HepG2 (cell line): Measurements from ENCODE around the gene UCN. TPM values are rescaled to one million over a fixed set of nuclear protein-coding genes. Genes with fewer than 3 reads are reported as not detected.

Experiments used
- FOXO1 ChIP-seq: sonication (generic); formaldehyde crosslinking; IDR thresholded peaks from 2 replicates; pipeline ENCODE4 v1.4.0; 2020; ENCODE audit warnings: missing genetic modification reagents
- HIVEP1 ChIP-seq: sonication (generic); formaldehyde crosslinking; IDR thresholded peaks from 2 replicates; pipeline ENCODE4 v1.4.0; 2020; ENCODE audit warnings: mild to moderate bottlenecking, missing genetic modification reagents
- JUND ChIP-seq: sonication (generic); formaldehyde crosslinking; IDR thresholded peaks from 2 replicates; pipeline ENCODE4 v1.8.0; 2022; ENCODE audit warnings: mild to moderate bottlenecking, missing genetic modification reagents
- KMT2A ChIP-seq: sonication (generic); formaldehyde crosslinking; IDR thresholded peaks from 2 replicates; pipeline ENCODE4 v1.4.0; 2020; ENCODE audit warnings: missing genetic modification reagents
- MYNN ChIP-seq: sonication (generic); formaldehyde crosslinking; IDR thresholded peaks from 2 replicates; pipeline ENCODE4 v1.4.0; 2020; ENCODE audit warnings: mild to moderate bottlenecking, low read depth, missing genetic modification reagents
- PHF8 ChIP-seq: sonication (generic); formaldehyde crosslinking; IDR thresholded peaks from 2 replicates; pipeline ENCODE4 v1.5.0; 2020; ENCODE audit warnings: missing genetic modification reagents
- RBM22 ChIP-seq: fragments of 200-400 bp; formaldehyde crosslinking; optimal IDR thresholded peaks from 2 replicates; pipeline ENCODE3; 2017; ENCODE audit warnings: mild to moderate bottlenecking, low read length, moderate library complexity
- SP140L ChIP-seq: sonication (generic); formaldehyde crosslinking; IDR thresholded peaks from 2 replicates; pipeline ENCODE4 v1.4.0; 2020; ENCODE audit warnings: missing genetic modification reagents, borderline replicate concordance
- TEAD3 ChIP-seq: optimal IDR thresholded peaks from 2 replicates; pipeline ENCODE3; 2016; ENCODE audit warnings: borderline replicate concordance
- ZBTB20 ChIP-seq: sonication (generic); formaldehyde crosslinking; IDR thresholded peaks from 2 replicates; pipeline ENCODE4 v1.8.1; 2023; ENCODE audit warnings: missing genetic modification reagents, low read depth, mild to moderate bottlenecking, borderline replicate concordance
- ZNF367 ChIP-seq: sonication (generic); formaldehyde crosslinking; IDR thresholded peaks from 2 replicates; pipeline ENCODE4 v1.4.0; 2020; ENCODE audit warnings: missing genetic modification reagents, borderline replicate concordance
- ZNF652 ChIP-seq: IDR thresholded peaks from 2 replicates; pipeline ENCODE4 v1.6.1; 2016; ENCODE audit warnings: low read depth, borderline replicate concordance
- ZNF749 ChIP-seq: sonication (generic); formaldehyde crosslinking; IDR thresholded peaks from 2 replicates; pipeline ENCODE4 v1.8.0; 2022; ENCODE audit warnings: mild to moderate bottlenecking, missing genetic modification reagents, moderate library complexity, borderline replicate concordance
- ZNF768 ChIP-seq: sonication (generic); formaldehyde crosslinking; IDR thresholded peaks from 2 replicates; pipeline ENCODE4 v1.4.0; 2020; ENCODE audit warnings: missing genetic modification reagents
- ZNF782 ChIP-seq: sonication (generic); formaldehyde crosslinking; IDR thresholded peaks from 2 replicates; pipeline ENCODE4 v1.4.0; 2020; ENCODE audit warnings: missing genetic modification reagents, mild to moderate bottlenecking, borderline replicate concordance
- ZSCAN12 ChIP-seq: sonication (generic); formaldehyde crosslinking; IDR thresholded peaks from 2 replicates; pipeline ENCODE4 v1.9.0; 2021; ENCODE audit warnings: mild to moderate bottlenecking, missing genetic modification reagents
- polyA plus RNA-seq, 8 experiments: library from polyadenylated mRNA; depleted of rRNA in 3 of 8; stranded (reverse) in 7 of 8; unstranded in 1 of 8; fragments of >200 nt; fragmentation: Illumina TruSeq in 4 of 8; extraction: Trizol in 4 of 8; gene quantifications; 2 replicates each; pipeline versions ENCODE4 v1.2.1 to v1.2.3, GENCODE V29; 2011 to 2016; ENCODE audit warnings: low read depth in 4 of 8, missing spikeins in 1 of 8, mixed read lengths in 1 of 8; ENCODE audit not compliant: insufficient read depth in 1 of 8
- total RNA-seq, 5 experiments: library from RNA; depleted of rRNA; stranded (reverse); fragments of >200 nt; fragmentation: Illumina TruSeq; extraction: Trizol; gene quantifications; 2 replicates each; pipeline ENCODE4 v1.2.3, GENCODE V29; 2016; ENCODE audit warnings: low read depth in 1 of 5
- TF ChIP-seq, protein P1 (sequence below): sonication (generic); formaldehyde crosslinking; IDR thresholded peaks from 2 replicates; pipeline ENCODE4 v1.4.0; 2020; ENCODE audit warnings: missing genetic modification reagents
- TF ChIP-seq, protein P2 (sequence below): IDR thresholded peaks from 2 replicates; pipeline ENCODE4 v1.4.0; 2020; ENCODE audit warnings: mild to moderate bottlenecking, missing genetic modification reagents
- TF ChIP-seq, protein P3 (sequence below): IDR thresholded peaks from 2 replicates; pipeline ENCODE4 v1.6.1; 2016; ENCODE audit warnings: low read depth, missing genetic modification reagents, missing compliant biosample characterization
- TF ChIP-seq, protein P4 (sequence below): sonication (generic); formaldehyde crosslinking; IDR thresholded peaks from 2 replicates; pipeline ENCODE4 v1.5.1; 2020; ENCODE audit warnings: missing genetic modification reagents, mild to moderate bottlenecking, borderline replicate concordance

Gene UCN
- total and polyA plus RNA-seq, 2 of the 13 experiments (the other 11 are each of a cell fraction or from before 2014, with no cell fraction given), result 1.2 to 2.3 TPM

DNA sequence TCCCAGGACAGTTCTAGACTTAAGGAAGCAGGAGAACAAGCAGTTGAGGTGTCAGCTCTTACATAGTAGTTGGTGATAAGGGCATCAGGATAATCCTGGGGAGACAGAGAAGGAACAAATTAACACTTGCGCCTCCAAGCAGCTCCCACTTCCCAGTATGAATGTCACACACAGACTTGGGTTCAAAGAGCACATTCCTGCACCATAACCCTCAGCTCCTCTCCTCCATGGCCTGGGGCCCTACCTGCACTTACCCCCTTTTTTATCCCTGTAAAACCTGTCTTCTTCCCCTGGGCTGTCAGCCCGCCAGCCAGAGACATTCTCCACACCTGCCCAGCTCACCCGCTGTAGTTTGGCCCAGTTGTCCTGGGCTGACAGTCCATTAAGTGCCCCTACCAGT lies 3.9 kb upstream of the UCN start (continued):
- TF ChIP-seq, protein P1, sequence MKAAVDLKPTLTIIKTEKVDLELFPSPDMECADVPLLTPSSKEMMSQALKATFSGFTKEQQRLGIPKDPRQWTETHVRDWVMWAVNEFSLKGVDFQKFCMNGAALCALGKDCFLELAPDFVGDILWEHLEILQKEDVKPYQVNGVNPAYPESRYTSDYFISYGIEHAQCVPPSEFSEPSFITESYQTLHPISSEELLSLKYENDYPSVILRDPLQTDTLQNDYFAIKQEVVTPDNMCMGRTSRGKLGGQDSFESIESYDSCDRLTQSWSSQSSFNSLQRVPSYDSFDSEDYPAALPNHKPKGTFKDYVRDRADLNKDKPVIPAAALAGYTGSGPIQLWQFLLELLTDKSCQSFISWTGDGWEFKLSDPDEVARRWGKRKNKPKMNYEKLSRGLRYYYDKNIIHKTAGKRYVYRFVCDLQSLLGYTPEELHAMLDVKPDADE, result no peak
- TF ChIP-seq ZNF782 (CRISPR knock-in tag), result no peak
- TF ChIP-seq, protein P2, sequence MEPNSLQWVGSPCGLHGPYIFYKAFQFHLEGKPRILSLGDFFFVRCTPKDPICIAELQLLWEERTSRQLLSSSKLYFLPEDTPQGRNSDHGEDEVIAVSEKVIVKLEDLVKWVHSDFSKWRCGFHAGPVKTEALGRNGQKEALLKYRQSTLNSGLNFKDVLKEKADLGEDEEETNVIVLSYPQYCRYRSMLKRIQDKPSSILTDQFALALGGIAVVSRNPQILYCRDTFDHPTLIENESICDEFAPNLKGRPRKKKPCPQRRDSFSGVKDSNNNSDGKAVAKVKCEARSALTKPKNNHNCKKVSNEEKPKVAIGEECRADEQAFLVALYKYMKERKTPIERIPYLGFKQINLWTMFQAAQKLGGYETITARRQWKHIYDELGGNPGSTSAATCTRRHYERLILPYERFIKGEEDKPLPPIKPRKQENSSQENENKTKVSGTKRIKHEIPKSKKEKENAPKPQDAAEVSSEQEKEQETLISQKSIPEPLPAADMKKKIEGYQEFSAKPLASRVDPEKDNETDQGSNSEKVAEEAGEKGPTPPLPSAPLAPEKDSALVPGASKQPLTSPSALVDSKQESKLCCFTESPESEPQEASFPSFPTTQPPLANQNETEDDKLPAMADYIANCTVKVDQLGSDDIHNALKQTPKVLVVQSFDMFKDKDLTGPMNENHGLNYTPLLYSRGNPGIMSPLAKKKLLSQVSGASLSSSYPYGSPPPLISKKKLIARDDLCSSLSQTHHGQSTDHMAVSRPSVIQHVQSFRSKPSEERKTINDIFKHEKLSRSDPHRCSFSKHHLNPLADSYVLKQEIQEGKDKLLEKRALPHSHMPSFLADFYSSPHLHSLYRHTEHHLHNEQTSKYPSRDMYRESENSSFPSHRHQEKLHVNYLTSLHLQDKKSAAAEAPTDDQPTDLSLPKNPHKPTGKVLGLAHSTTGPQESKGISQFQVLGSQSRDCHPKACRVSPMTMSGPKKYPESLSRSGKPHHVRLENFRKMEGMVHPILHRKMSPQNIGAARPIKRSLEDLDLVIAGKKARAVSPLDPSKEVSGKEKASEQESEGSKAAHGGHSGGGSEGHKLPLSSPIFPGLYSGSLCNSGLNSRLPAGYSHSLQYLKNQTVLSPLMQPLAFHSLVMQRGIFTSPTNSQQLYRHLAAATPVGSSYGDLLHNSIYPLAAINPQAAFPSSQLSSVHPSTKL (CRISPR knock-in tag), result 0 out of 2 replicates have a peak, but pooled peaks have one; percentile 13
- TF ChIP-seq JUND, result no peak
- TF ChIP-seq, protein P3, sequence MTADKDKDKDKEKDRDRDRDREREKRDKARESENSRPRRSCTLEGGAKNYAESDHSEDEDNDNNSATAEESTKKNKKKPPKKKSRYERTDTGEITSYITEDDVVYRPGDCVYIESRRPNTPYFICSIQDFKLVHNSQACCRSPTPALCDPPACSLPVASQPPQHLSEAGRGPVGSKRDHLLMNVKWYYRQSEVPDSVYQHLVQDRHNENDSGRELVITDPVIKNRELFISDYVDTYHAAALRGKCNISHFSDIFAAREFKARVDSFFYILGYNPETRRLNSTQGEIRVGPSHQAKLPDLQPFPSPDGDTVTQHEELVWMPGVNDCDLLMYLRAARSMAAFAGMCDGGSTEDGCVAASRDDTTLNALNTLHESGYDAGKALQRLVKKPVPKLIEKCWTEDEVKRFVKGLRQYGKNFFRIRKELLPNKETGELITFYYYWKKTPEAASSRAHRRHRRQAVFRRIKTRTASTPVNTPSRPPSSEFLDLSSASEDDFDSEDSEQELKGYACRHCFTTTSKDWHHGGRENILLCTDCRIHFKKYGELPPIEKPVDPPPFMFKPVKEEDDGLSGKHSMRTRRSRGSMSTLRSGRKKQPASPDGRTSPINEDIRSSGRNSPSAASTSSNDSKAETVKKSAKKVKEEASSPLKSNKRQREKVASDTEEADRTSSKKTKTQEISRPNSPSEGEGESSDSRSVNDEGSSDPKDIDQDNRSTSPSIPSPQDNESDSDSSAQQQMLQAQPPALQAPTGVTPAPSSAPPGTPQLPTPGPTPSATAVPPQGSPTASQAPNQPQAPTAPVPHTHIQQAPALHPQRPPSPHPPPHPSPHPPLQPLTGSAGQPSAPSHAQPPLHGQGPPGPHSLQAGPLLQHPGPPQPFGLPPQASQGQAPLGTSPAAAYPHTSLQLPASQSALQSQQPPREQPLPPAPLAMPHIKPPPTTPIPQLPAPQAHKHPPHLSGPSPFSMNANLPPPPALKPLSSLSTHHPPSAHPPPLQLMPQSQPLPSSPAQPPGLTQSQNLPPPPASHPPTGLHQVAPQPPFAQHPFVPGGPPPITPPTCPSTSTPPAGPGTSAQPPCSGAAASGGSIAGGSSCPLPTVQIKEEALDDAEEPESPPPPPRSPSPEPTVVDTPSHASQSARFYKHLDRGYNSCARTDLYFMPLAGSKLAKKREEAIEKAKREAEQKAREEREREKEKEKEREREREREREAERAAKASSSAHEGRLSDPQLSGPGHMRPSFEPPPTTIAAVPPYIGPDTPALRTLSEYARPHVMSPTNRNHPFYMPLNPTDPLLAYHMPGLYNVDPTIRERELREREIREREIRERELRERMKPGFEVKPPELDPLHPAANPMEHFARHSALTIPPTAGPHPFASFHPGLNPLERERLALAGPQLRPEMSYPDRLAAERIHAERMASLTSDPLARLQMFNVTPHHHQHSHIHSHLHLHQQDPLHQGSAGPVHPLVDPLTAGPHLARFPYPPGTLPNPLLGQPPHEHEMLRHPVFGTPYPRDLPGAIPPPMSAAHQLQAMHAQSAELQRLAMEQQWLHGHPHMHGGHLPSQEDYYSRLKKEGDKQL, result no peak
- TF ChIP-seq ZBTB20 (CRISPR knock-in tag), result no peak
- TF ChIP-seq, protein P4, sequence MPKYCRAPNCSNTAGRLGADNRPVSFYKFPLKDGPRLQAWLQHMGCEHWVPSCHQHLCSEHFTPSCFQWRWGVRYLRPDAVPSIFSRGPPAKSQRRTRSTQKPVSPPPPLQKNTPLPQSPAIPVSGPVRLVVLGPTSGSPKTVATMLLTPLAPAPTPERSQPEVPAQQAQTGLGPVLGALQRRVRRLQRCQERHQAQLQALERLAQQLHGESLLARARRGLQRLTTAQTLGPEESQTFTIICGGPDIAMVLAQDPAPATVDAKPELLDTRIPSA (CRISPR knock-in tag), result no peak
- TF ChIP-seq FOXO1 (CRISPR knock-in tag), result no peak
- no peak for TF ChIP-seq ZNF768 (CRISPR knock-in tag)
- TF ChIP-seq HIVEP1, result no peak
- no peak for TF ChIP-seq PHF8 (CRISPR knock-in tag)
- peak; percentile 36 for TF ChIP-seq RBM22
- no peak for TF ChIP-seq SP140L
- TF ChIP-seq ZSCAN12 (CRISPR knock-in tag), result no peak
- no peak for TF ChIP-seq ZNF367
- no peak for TF ChIP-seq ZNF749 (CRISPR knock-in tag)
- peak; percentile 67; the same call in 1 of the 2 replicates for TF ChIP-seq ZNF652 (CRISPR knock-in tag)
- TF ChIP-seq TEAD3 (CRISPR knock-in tag), result peak; percentile 68
- TF ChIP-seq KMT2A (CRISPR knock-in tag), result no peak
- TF ChIP-seq MYNN, result no peak
